A673 (cell line): Measurements from ENCODE around the gene NAA35. TPM values are rescaled to one million over a fixed set of nuclear protein-coding genes. Genes with fewer than 3 reads are reported as not detected.
"Not testable (repeated sequence)": the region's sequence is repeated elsewhere in the genome, so short reads cannot be mapped to it uniquely, and the experiment has no call there.

Experiments used
- BruUV-seq: library from RNA; stranded (reverse); fragments of 400-500 nt; replicated peaks from 2 replicates; lab custom pipeline; 2021; lab: Mats Ljungman, UMichigan
- CTCF ChIA-PET: fragments of 300-600 bp; sonication (Branson Sonifier 250); formaldehyde crosslinking; loops from one replicate; lab custom pipeline; 2022; ENCODE audit warnings: antibody characterized with exemption; lab: Charles Lee
- POLR2A ChIA-PET: fragments of 300-600 bp; sonication (Branson Sonifier 250); formaldehyde crosslinking; loops from one replicate; lab custom pipeline; 2022; ENCODE audit warnings: antibody characterized with exemption; ENCODE audit not compliant: low non-redundant PET; lab: Charles Lee
- DNase-seq: peaks from one replicate; pipeline ENCODE4 v3.0.0-alpha.2; 2015; ENCODE audit warnings: low spot score
- H3K27ac ChIP-seq: fragments of 200-600 bp; sonication (generic); 2 replicates; pipeline ENCODE4 v1.5.1; 2016; ENCODE audit warnings: mixed run types, low read depth, mild to moderate bottlenecking, mixed read lengths, antibody characterized with exemption, low read length; ENCODE audit not compliant: poor library complexity, severe bottlenecking
- H3K27me3 ChIP-seq: fragments of 200-600 bp; sonication (generic); replicated peaks from 2 replicates; pipeline ENCODE4 v1.6.1; 2017; ENCODE audit warnings: mixed run types, low read depth, mild to moderate bottlenecking, mixed read lengths, antibody characterized with exemption, low read length; ENCODE audit not compliant: insufficient read depth, poor library complexity
- H3K36me3 ChIP-seq: fragments of 200-600 bp; sonication (generic); 2 replicates; pipeline ENCODE4 v1.6.1; 2016; ENCODE audit warnings: mixed run types, mild to moderate bottlenecking, mixed read lengths, antibody characterized with exemption, low read length; ENCODE audit not compliant: insufficient read depth, poor library complexity, severe bottlenecking
- H3K4me1 ChIP-seq: fragments of 200-600 bp; sonication (generic); 2 replicates; pipeline ENCODE4 v1.6.1; 2017; ENCODE audit warnings: mixed run types, mild to moderate bottlenecking, mixed read lengths, antibody characterized with exemption, low read length; ENCODE audit not compliant: insufficient read depth, poor library complexity, severe bottlenecking
- H3K4me3 ChIP-seq: fragments of 200-600 bp; sonication (generic); 2 replicates; pipeline ENCODE4 v1.5.1; 2016; ENCODE audit warnings: low read depth, mixed run types, mild to moderate bottlenecking, mixed read lengths, low read length; ENCODE audit not compliant: poor library complexity, severe bottlenecking
- H3K9me3 ChIP-seq: fragments of 200-600 bp; sonication (generic); 2 replicates; pipeline ENCODE4 v1.6.1; 2016; ENCODE audit warnings: mixed run types, low read depth, mild to moderate bottlenecking, mixed read lengths, antibody characterized with exemption, low read length; ENCODE audit not compliant: poor library complexity, severe bottlenecking
- CTCF ChIP-seq: fragments of 300-800, 200-600 bp; sonication (generic); conservative IDR thresholded peaks from 2 replicates; pipeline ENCODE4 v1.5.1; 2017; ENCODE audit warnings: low read depth, mild to moderate bottlenecking, antibody characterized with exemption, low read length, moderate library complexity, mixed read lengths
- EZH2 ChIP-seq: fragments of 200-600 bp; sonication (generic); IDR thresholded peaks from 2 replicates; pipeline ENCODE4 v1.6.1; 2017; ENCODE audit warnings: borderline replicate concordance, low read depth, mild to moderate bottlenecking, mixed read lengths, antibody characterized with exemption, low read length; ENCODE audit not compliant: poor library complexity, severe bottlenecking
- intact Hi-C: fragments of 100-400 bp; cut with micrococcal nuclease; formaldehyde crosslinking; loops from one replicate; pipeline ENCODE4 v1.10.0; 2022; ENCODE audit not compliant: unreplicated experiment
- total RNA-seq: library from RNA; stranded (reverse); gene quantifications from 2 replicates; pipeline ENCODE4 v1.2.3, GENCODE V29; 2021

NAA35 gene
- total RNA-seq, 1 experiment from 2014 or later = 28.4 TPM

GRCh38 chr9:86047361-86047760, 106.4 kb downstream of the NAA35 start:
- intact Hi-C loops = no loop called here
- Histone ChIP-seq H3K9me3 (no peaks in the 10 kb centered on the region), H3K27ac (no peak overlapping the region), H3K4me1 (no peaks in the 10 kb centered on the region), H3K36me3 (no peaks in the 10 kb centered on the region), H3K27me3 (no peaks in the 10 kb centered on the region), H3K4me3 (no peak overlapping the region)
- TF ChIP-seq EZH2 (no peak), CTCF (no peak)
- POLR2A ChIA-PET = no interaction called here
- CTCF ChIA-PET = no interaction called here
- BruUV-seq = no TSS peak
- DNase-seq = no peak

GRCh38 chr9:86048018-86048742, 107.2 kb downstream of the NAA35 start:
- H3K27ac ChIP-seq, CTCF ChIA-PET, H3K4me1 ChIP-seq, H3K9me3 ChIP-seq, H3K36me3 ChIP-seq, POLR2A ChIA-PET, H3K4me3 ChIP-seq, DNase-seq, BruUV-seq, intact Hi-C loops, H3K27me3 ChIP-seq: not testable (repeated sequence)

GRCh38 chr9:86052556-86053468, 111.9 kb downstream of the NAA35 start:
- intact Hi-C loops = no loop called here
- no peak for DNase-seq
- Histone ChIP-seq H3K36me3 (no peaks in the 10 kb centered on the region), H3K9me3 (no peaks in the 10 kb centered on the region), H3K4me1 (no peaks in the 10 kb centered on the region), H3K27ac (no peak overlapping the region), H3K27me3 (no peaks in the 10 kb centered on the region), H3K4me3 (no peak overlapping the region)
- no TSS peak for BruUV-seq
- POLR2A ChIA-PET = no interaction called here
- CTCF ChIA-PET = no interaction called here
- no peak for TF ChIP-seq EZH2
- TF ChIP-seq CTCF = no peak
